Activated CD8-positive, alpha-beta T cell treated with anti-CD3 and anti-CD28 coated beads for 36 hours (primary cell): Measurements from ENCODE around the gene PEA15. TPM values are rescaled to one million over a fixed set of nuclear protein-coding genes. Genes with fewer than 3 reads are reported as not detected.

Experiments
- ATAC-seq: fragments of 200-7000 bp; cut with Tn5 transposase; one replicate; pipeline ENCODE4 v1.10.0; 2021; ENCODE audit warnings: mild to moderate bottlenecking, moderate library complexity
- CTCF ChIA-PET: fragments of 350-600 bp; sonication (Branson Sonifier 250); formaldehyde crosslinking; loops from one replicate; lab custom pipeline; 2021; ENCODE audit warnings: antibody characterized with exemption; lab: Charles Lee
- POLR2A ChIA-PET: fragments of 350-600 bp; sonication (Branson Sonifier 250); formaldehyde crosslinking; loops from one replicate; lab custom pipeline; 2021; ENCODE audit warnings: antibody characterized with exemption; lab: Charles Lee
- DNase-seq: peaks from one replicate; pipeline ENCODE4 v3.0.0-alpha.2; 2020
- H3K27ac Mint-ChIP-seq: one replicate; pipeline ENCODE4 v1.8.0; 2021; ENCODE audit warnings: mild to moderate bottlenecking, mixed read lengths
- H3K27me3 Mint-ChIP-seq: one replicate; pipeline ENCODE4 v1.8.0; 2021; ENCODE audit warnings: mixed read lengths
- H3K36me3 Mint-ChIP-seq: one replicate; pipeline ENCODE4 v1.8.0; 2021; ENCODE audit warnings: low read depth, mixed read lengths
- H3K4me1 Mint-ChIP-seq: one replicate; pipeline ENCODE4 v1.8.0; 2021; ENCODE audit warnings: low read depth, mixed read lengths
- H3K4me3 Mint-ChIP-seq: one replicate; pipeline ENCODE4 v1.8.0; 2021; ENCODE audit warnings: mild to moderate bottlenecking, moderate library complexity, mixed read lengths
- H3K9me3 Mint-ChIP-seq: one replicate; pipeline ENCODE4 v1.8.0; 2021; ENCODE audit warnings: mixed read lengths
- intact Hi-C: fragments of 100-400 bp; cut with micrococcal nuclease; formaldehyde crosslinking; loops from one replicate; pipeline ENCODE4 v1.10.0; 2022
- total RNA-seq, 2 experiments: library from RNA; stranded (reverse); gene quantifications; one replicate each; pipeline ENCODE4 v1.2.3, GENCODE V29; 2021
- TF ChIP-seq, protein P1 (sequence below): fragments of 200-600 bp; IDR thresholded peaks from one replicate; pipeline ENCODE4 v1.8.0; 2022; ENCODE audit warnings: antibody characterized with exemption, mild to moderate bottlenecking

PEA15 gene
- total RNA-seq, 2 experiments from 2014 or later, result 31.8 to 34.1 TPM

DNA sequence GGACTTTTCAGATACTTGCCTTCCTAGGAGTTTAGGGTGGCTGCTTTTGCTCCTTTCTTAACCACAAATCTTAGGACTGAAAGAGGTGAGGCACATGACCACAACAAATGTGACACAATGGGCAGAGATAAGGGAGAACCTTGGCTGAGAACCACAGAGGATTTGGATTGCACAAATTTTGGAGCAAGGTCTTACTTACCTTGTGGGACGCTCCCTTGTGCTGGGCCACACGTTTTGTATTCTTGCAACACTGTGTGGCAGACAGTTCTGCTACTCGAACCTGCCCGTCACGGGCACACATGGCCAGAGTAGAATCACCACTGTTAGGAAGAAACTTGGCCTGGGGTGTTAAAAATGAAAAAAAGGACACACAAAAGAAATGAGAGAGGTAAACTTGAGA, 33.2 kb downstream of the PEA15 start:
- TF ChIP-seq, protein P1, sequence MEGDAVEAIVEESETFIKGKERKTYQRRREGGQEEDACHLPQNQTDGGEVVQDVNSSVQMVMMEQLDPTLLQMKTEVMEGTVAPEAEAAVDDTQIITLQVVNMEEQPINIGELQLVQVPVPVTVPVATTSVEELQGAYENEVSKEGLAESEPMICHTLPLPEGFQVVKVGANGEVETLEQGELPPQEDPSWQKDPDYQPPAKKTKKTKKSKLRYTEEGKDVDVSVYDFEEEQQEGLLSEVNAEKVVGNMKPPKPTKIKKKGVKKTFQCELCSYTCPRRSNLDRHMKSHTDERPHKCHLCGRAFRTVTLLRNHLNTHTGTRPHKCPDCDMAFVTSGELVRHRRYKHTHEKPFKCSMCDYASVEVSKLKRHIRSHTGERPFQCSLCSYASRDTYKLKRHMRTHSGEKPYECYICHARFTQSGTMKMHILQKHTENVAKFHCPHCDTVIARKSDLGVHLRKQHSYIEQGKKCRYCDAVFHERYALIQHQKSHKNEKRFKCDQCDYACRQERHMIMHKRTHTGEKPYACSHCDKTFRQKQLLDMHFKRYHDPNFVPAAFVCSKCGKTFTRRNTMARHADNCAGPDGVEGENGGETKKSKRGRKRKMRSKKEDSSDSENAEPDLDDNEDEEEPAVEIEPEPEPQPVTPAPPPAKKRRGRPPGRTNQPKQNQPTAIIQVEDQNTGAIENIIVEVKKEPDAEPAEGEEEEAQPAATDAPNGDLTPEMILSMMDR, result no peak
- H3K27me3 Mint-ChIP-seq, result no peaks in the 10 kb centered on the region
- no peak for ATAC-seq

DNA sequence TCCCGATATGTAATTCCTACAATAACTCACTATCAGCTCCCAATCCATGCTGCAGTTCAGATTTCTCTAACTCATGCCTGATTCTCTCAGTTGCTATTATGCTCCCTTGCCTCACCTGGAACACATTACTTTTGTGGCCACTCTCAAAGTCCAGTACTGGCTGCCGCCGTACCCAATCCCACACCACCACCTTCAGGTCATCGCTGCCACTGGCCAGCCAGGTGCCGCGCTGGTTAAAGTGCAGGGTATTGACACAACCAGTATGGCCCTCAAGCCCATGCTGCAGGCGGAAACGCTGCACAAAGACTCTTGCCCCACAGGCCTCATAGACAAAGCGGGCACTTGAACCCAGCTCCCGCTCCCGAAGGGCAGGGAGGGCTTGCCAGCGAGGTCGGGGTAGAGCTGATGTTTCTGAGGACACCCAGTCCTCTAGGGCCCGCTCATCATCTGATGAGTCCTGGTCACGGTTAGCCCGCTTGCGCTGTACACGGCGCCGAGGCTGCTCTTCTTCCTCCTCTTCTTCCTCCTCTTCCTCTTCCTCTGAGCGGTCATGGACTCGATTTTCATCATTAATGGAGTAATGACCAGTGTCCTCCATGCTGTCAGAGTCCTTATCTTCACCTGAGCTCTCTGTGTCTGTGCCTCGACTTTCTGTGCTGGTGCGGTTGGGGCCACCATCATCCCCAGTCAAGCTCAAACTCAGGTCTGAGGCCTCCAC, 34.6 kb downstream of the PEA15 start:
- Mint-ChIP-seq H3K27ac (no peak overlapping the region), H3K36me3 (peaks cover 45% of the 10 kb centered on the region), H3K4me1 (peaks cover 8% of the 10 kb centered on the region), H3K4me3 (no peak overlapping the region), H3K9me3 (no peaks in the 10 kb centered on the region), H3K27me3 (no peaks in the 10 kb centered on the region)
- intact Hi-C loops, result no loop called here
- DNase-seq (no peak), ATAC-seq (no peak)
- ChIA-PET POLR2A (interaction anchor here (0.9 to 1.1 kb wide), 3 partner anchors 11 to 45 kb away, joined by 3 read pairs; partner anchors contain the start of gene PEX19), CTCF (interaction anchor here (0.9 to 7.7 kb wide), 5 partner anchors 9 to 51 kb away, joined by 3 to 42 read pairs (median 4); no protein-coding TSS in a partner anchor)
- TF ChIP-seq, protein P1, result no peak

More for the DNA sequence above, 33.2 kb downstream of the PEA15 start:
- intact Hi-C loops, result no loop called here
- Mint-ChIP-seq H3K36me3 (peaks cover 43% of the 10 kb centered on the region), H3K9me3 (no peaks in the 10 kb centered on the region), H3K4me3 (no peak overlapping the region), H3K27ac (no peak overlapping the region), H3K4me1 (peaks cover 16% of the 10 kb centered on the region)
- ChIA-PET CTCF (interaction anchor here (0.7 to 7.7 kb wide), 6 partner anchors 8 to 52 kb away, joined by 3 to 42 read pairs (median 4); no protein-coding TSS in a partner anchor), POLR2A (interaction anchor here (1.1 kb wide), 2 partner anchors 32 to 46 kb away, joined by 3 read pairs; partner anchors contain the start of gene PEX19)
- DNase-seq, result no peak

DNA sequence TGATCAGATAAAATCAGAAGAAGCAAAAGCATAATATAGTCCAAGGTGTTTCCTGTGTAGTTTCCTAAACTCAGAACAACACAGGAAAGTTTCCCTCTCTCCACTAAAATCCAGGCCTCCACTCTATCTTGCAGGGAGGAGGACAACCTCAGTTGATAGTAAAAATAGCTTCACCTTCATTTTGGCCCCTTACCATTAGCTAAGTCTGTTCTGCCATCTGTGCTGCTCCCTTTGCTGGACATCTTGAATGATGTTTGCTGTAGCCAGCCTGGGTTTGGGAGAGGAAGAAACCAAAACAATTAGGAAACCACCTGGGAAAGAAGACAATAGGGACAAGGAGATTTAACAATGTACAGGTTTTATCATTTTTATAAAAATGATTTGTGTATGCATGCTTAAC, 38.6 kb downstream of the PEA15 start:
- peaks cover 28% of the 10 kb centered on the region for H3K36me3 Mint-ChIP-seq
- intact Hi-C loops, result no loop called here
- TF ChIP-seq, protein P1, result no peak
- ATAC-seq (no peak), DNase-seq (no peak)
- ChIA-PET CTCF (interaction anchor here (0.8 to 7.7 kb wide), 8 partner anchors 8 to 165 kb away, joined by 3 to 42 read pairs (median 4); no protein-coding TSS in a partner anchor), POLR2A (interaction anchor here (0.6 to 1.4 kb wide), 3 partner anchors 11 to 89 kb away, joined by 3 to 4 read pairs (median 3); no protein-coding TSS in a partner anchor)
- no peaks in the 10 kb centered on the region for H3K27me3 Mint-ChIP-seq
- H3K27ac Mint-ChIP-seq, result no peak overlapping the region
- no peak overlapping the region for H3K4me3 Mint-ChIP-seq
- H3K9me3 Mint-ChIP-seq, result no peaks in the 10 kb centered on the region
- peaks cover 5% of the 10 kb centered on the region for H3K4me1 Mint-ChIP-seq

DNA sequence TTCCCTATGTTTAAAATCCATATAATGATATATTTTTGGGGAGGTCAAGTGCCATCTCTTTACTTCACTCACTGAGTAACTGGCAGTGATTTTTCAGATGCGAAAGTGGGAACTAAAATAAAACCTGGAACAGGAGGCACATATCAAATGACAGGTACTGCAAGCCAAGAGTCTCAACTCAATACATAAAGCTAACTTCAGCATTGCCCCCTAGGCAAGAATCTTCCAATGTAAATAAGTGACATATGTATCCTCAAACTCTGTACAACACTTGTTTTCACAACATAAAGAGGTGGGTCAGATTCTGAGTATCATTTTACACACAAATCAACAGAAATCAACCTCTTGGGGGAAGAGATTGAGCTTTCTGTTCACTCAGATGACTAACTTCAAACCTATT, 39.0 kb downstream of the PEA15 start:
- peaks cover 24% of the 10 kb centered on the region for H3K36me3 Mint-ChIP-seq
- peaks cover 5% of the 10 kb centered on the region for H3K4me1 Mint-ChIP-seq
- ChIA-PET CTCF (interaction anchor here (0.8 to 7.7 kb wide), 8 partner anchors 8 to 165 kb away, joined by 3 to 42 read pairs (median 4); no protein-coding TSS in a partner anchor), POLR2A (interaction anchor here (1.0 to 1.4 kb wide), 2 partner anchors 11 to 88 kb away, joined by 3 to 4 read pairs; no protein-coding TSS in a partner anchor)
- no peak overlapping the region for H3K4me3 Mint-ChIP-seq
- intact Hi-C loops, result no loop called here
- H3K9me3 Mint-ChIP-seq, result no peaks in the 10 kb centered on the region
- H3K27me3 Mint-ChIP-seq, result no peaks in the 10 kb centered on the region
- DNase-seq, result no peak
- no peak for ATAC-seq
- H3K27ac Mint-ChIP-seq, result no peak overlapping the region
- TF ChIP-seq, protein P1, result no peak

DNA sequence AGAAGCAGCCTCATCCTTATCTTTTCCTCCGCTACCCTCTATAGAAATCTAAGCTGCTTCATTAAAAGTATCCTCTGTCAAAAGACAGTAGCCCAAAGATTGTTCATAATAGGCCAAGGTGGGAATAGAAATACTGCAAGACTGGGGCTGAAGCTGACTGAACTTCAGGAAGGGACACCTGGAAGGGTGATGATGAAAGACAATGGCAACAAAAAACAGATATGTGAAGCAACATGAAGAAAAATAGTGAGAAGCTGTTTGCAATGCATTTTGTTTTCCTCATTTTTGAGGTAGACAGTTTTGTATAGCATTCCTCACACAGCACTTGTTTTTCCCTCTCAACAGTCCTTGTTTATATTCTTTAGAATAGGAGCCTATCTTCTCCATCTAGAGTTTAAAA, 40.2 kb downstream of the PEA15 start:
- POLR2A ChIA-PET, result interaction anchor here (0.6 kb wide), 1 partner anchor 41 kb away, joined by 3 read pairs; the partner anchor contains the start of gene PEA15
- DNase-seq (no peak), ATAC-seq (no peak)
- Mint-ChIP-seq H3K4me3 (no peak overlapping the region), H3K36me3 (peaks cover 13% of the 10 kb centered on the region), H3K9me3 (no peaks in the 10 kb centered on the region), H3K27ac (no peak overlapping the region), H3K4me1 (peaks cover 9% of the 10 kb centered on the region), H3K27me3 (no peaks in the 10 kb centered on the region)
- intact Hi-C loops, result no loop called here
- TF ChIP-seq, protein P1, result no peak
- CTCF ChIA-PET, result interaction anchor here (0.8 to 7.7 kb wide), 5 partner anchors 16 to 160 kb away, joined by 3 to 42 read pairs (median 4); no protein-coding TSS in a partner anchor
